ENCODE results near the gene ARHGAP24. TPM values are rescaled to one million over a fixed set of nuclear protein-coding genes. Genes with fewer than 3 reads are reported as not detected.

The ARHGAP24 gene
- total and polyA plus RNA-seq, 2 experiments from 2014 or later, result 0.21 to 0.36 TPM

GRCh38 chr4:85496126-85496849 is 21.3 kb downstream of the ARHGAP24 start:
- Mint-ChIP-seq H3K36me3 (ENCODE audit: low read depth) (no peaks in the 10 kb centered on the region), H3K4me1 (no peaks in the 10 kb centered on the region), H3K4me3 (no peak overlapping the region), H3K27ac (no peak overlapping the region), H3K9me3 (no peaks in the 10 kb centered on the region; the same call in 2 of the 3 replicates), H3K27me3 (ENCODE audit: insufficient read depth, low read depth, poor library complexity) (peaks cover 2% of the 10 kb centered on the region)
- H4K20me1 ChIP-seq (replicated peaks; ENCODE audit: insufficient read depth), result peaks cover 3% of the 10 kb centered on the region; the same call in 1 of the 2 replicates
- H3K4me1 ChIP-seq (ENCODE audit: insufficient read depth), result no peaks in the 10 kb centered on the region
- H3K4me3 ChIP-seq, result no peak overlapping the region
- TF ChIP-seq NANOG (IDR thresholded peaks at IDR 0.05; ENCODE audit: borderline replicate concordance) (no peak), CTCF (conservative IDR thresholded peaks at IDR 0.05; ENCODE audit: low read depth in 2 of 2) (no peak), REST (IDR thresholded peaks at IDR 0.05; ENCODE audit: unreplicated experiment) (no peak), ZNF331 (CRISPR knock-in tag; IDR thresholded peaks at IDR 0.05; ENCODE audit: low read depth) (no peak)
- H2AFZ ChIP-seq, result no peak overlapping the region
- H3K27me3 ChIP-seq (ENCODE audit: insufficient read depth), result no peaks in the 10 kb centered on the region
- ATAC-seq, result no peak
- no peak overlapping the region for H3K4me2 ChIP-seq
- no peaks in the 10 kb centered on the region for H3K36me3 ChIP-seq (ENCODE audit: insufficient read depth)
- H3F3A ChIP-seq (replicated peaks; ENCODE audit: low read depth), result no peaks in the 10 kb centered on the region
- no peak for DNase-seq (ENCODE audit: low spot score)
- H3K27ac ChIP-seq (ENCODE audit: low read depth), result no peak overlapping the region
- H3K79me2 ChIP-seq (replicated peaks; ENCODE audit: insufficient read depth), result no peaks in the 10 kb centered on the region
- H3K9me2 ChIP-seq (ENCODE audit: insufficient read depth), result no peaks in the 10 kb centered on the region

GRCh38 chr4:85496933-85497332 is 22.0 kb downstream of the ARHGAP24 start:
- ATAC-seq (no peak), DNase-seq (ENCODE audit: low spot score) (no peak)
- no peaks in the 10 kb centered on the region for H3K9me2 ChIP-seq (ENCODE audit: insufficient read depth)
- no peak overlapping the region for H3K4me3 ChIP-seq
- H2AFZ ChIP-seq, result no peak overlapping the region
- H3K36me3 ChIP-seq (ENCODE audit: insufficient read depth), result no peaks in the 10 kb centered on the region
- no peak overlapping the region for H3K4me2 ChIP-seq
- Mint-ChIP-seq H3K36me3 (ENCODE audit: low read depth) (no peaks in the 10 kb centered on the region), H3K27ac (no peak overlapping the region), H3K9me3 (no peaks in the 10 kb centered on the region; the same call in 2 of the 3 replicates), H3K4me3 (no peak overlapping the region), H3K4me1 (no peaks in the 10 kb centered on the region), H3K27me3 (ENCODE audit: insufficient read depth, low read depth, poor library complexity) (peaks cover 2% of the 10 kb centered on the region)
- no peak overlapping the region for H3K27ac ChIP-seq (ENCODE audit: low read depth)
- no peaks in the 10 kb centered on the region for H3K27me3 ChIP-seq (ENCODE audit: insufficient read depth)
- no peaks in the 10 kb centered on the region for H3K4me1 ChIP-seq (ENCODE audit: insufficient read depth)
- no peaks in the 10 kb centered on the region for H3F3A ChIP-seq (replicated peaks; ENCODE audit: low read depth)
- no peaks in the 10 kb centered on the region for H3K79me2 ChIP-seq (replicated peaks; ENCODE audit: insufficient read depth)
- H4K20me1 ChIP-seq (replicated peaks; ENCODE audit: insufficient read depth), result peaks cover 3% of the 10 kb centered on the region; the same call in 1 of the 2 replicates
- TF ChIP-seq CTCF (conservative IDR thresholded peaks at IDR 0.05; ENCODE audit: low read depth in 2 of 2), result no peak
- TF ChIP-seq REST (IDR thresholded peaks at IDR 0.05; ENCODE audit: unreplicated experiment), result no peak
- no peak for TF ChIP-seq ZNF114 (CRISPR knock-in tag; IDR thresholded peaks at IDR 0.05)
- no peak for TF ChIP-seq POLR2AphosphoS5 (IDR thresholded peaks at IDR 0.05; ENCODE audit: low read depth)
- TF ChIP-seq EZH2phosphoT487 (IDR thresholded peaks at IDR 0.05; ENCODE audit: unreplicated experiment), result no peak
- TF ChIP-seq STAT1 (IDR thresholded peaks at IDR 0.05; ENCODE audit: unreplicated experiment), result no peak
- TF ChIP-seq EZH2 (IDR thresholded peaks at IDR 0.05; ENCODE audit: low read depth, unreplicated experiment), result no peak
- no peak for TF ChIP-seq ZNF331 (CRISPR knock-in tag; IDR thresholded peaks at IDR 0.05; ENCODE audit: low read depth)
- TF ChIP-seq NANOG (IDR thresholded peaks at IDR 0.05; ENCODE audit: borderline replicate concordance), result no peak
